ENCODE data around the gene XKR7. TPM values are rescaled to one million over a fixed set of nuclear protein-coding genes. Genes with fewer than 3 reads are reported as not detected.

The XKR7 gene
- total RNA-seq, 1 experiment from 2014 or later, result 1.3 TPM

DNA sequence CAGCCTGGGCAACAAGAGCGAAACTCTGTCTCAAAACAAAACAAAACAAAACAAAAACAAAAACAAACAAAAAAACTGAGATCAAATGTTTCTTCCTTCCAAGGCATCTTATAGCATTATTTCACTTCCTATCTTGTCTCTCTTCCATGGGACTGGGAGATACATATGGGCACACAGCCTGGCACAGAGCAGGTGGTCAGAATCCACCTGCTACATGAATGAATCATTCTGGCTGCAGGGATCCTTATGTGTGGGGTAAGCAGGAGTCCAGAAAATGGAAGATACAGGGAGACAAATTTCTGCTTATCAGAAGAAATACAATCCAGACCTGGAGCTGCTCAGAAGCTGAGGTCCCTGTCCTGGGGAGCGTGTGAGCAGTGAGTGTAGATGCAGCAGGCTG is 24.1 kb downstream of the XKR7 start:
- DNase-seq, result no peak
- H3K4me3 Mint-ChIP-seq, result no peak overlapping the region
- H3K27me3 ChIP-seq (ENCODE audit: insufficient read depth, low read length), result peaks cover 3% of the 10 kb centered on the region; the same call in 1 of the 2 replicates
- H3T11ph ChIP-seq (ENCODE audit: low read length), result no peak overlapping the region
- H3K79me1 ChIP-seq (ENCODE audit: insufficient read depth, low read depth, low read length, poor library complexity, severe bottlenecking), result no peaks in the 10 kb centered on the region
- H3K4me1 Mint-ChIP-seq, result peaks cover 2 to 14% of the 10 kb centered on the region in 2 experiments; a peak in 3 of 4 replicates
- H3K4me1 ChIP-seq (ENCODE audit: insufficient read depth, low read length), result no peaks in the 10 kb centered on the region
- no peaks in the 10 kb centered on the region for H3K9me3 ChIP-seq (ENCODE audit: control insufficient read depth, low read depth, low read length)
- no peak overlapping the region for H3K14ac ChIP-seq (ENCODE audit: insufficient read depth, low read length)
- H3K4me2 ChIP-seq (ENCODE audit: insufficient read depth, insufficient read length, low read length), result no peak overlapping the region
- H3K27ac Mint-ChIP-seq, result no peak overlapping the region
- no peak overlapping the region for H3K4ac ChIP-seq (ENCODE audit: low read depth, low read length)
- H2BK15ac ChIP-seq (ENCODE audit: low read depth, low read length), result no peak overlapping the region
- no peak overlapping the region for H3K18ac ChIP-seq (ENCODE audit: insufficient read length, low read depth, low read length)
- TF ChIP-seq, protein P1, sequence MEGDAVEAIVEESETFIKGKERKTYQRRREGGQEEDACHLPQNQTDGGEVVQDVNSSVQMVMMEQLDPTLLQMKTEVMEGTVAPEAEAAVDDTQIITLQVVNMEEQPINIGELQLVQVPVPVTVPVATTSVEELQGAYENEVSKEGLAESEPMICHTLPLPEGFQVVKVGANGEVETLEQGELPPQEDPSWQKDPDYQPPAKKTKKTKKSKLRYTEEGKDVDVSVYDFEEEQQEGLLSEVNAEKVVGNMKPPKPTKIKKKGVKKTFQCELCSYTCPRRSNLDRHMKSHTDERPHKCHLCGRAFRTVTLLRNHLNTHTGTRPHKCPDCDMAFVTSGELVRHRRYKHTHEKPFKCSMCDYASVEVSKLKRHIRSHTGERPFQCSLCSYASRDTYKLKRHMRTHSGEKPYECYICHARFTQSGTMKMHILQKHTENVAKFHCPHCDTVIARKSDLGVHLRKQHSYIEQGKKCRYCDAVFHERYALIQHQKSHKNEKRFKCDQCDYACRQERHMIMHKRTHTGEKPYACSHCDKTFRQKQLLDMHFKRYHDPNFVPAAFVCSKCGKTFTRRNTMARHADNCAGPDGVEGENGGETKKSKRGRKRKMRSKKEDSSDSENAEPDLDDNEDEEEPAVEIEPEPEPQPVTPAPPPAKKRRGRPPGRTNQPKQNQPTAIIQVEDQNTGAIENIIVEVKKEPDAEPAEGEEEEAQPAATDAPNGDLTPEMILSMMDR (conservative IDR thresholded peaks at IDR 0.05), result no peak
- H3K23ac ChIP-seq (ENCODE audit: insufficient read length, low read depth, low read length), result no peak overlapping the region
- no peak overlapping the region for H2BK120ac ChIP-seq (ENCODE audit: low read depth, low read length, poor library complexity, severe bottlenecking)
- H3K79me2 ChIP-seq (ENCODE audit: insufficient read depth, low read length), result no peaks in the 10 kb centered on the region
- H3K9ac ChIP-seq (ENCODE audit: extremely low read depth, insufficient read length, low read length), result no peak overlapping the region
- H2AFZ ChIP-seq (ENCODE audit: low read length), result no peak overlapping the region
- no CpG with 5 or more reads among the region's 2 CpGs for WGBS (ENCODE audit: extremely low coverage, insufficient read length, low lambda C conversion rate)
- no peak overlapping the region for H2BK20ac ChIP-seq (ENCODE audit: low read depth, low read length, poor library complexity, severe bottlenecking)
- H2BK5ac ChIP-seq (ENCODE audit: insufficient read length, low read length), result no peak overlapping the region
- no peaks in the 10 kb centered on the region; a peak in 1 of 7 replicates for H3K36me3 Mint-ChIP-seq (ENCODE audit: insufficient read depth in 1 of 3, low read depth in 3 of 3)
- no peak overlapping the region for H3K27ac ChIP-seq (ENCODE audit: insufficient read length, low read depth, low read length)
- no peak overlapping the region for H4K8ac ChIP-seq (replicated peaks; ENCODE audit: insufficient read length, low read depth, low read length)
- H3K9me3 Mint-ChIP-seq, result no peaks in the 10 kb centered on the region
- peaks cover 55% of the 10 kb centered on the region for H3K27me3 Mint-ChIP-seq (ENCODE audit: low read depth)
- no peak overlapping the region for H2AK5ac ChIP-seq (ENCODE audit: insufficient read length, low read length)
- H2BK12ac ChIP-seq (ENCODE audit: insufficient read length, low read depth, low read length), result no peak overlapping the region
- no peaks in the 10 kb centered on the region for H4K20me1 ChIP-seq (ENCODE audit: control insufficient read depth, insufficient read depth, insufficient read length)
- no peak overlapping the region for H3K56ac ChIP-seq (ENCODE audit: insufficient read length, low read depth, low read length)
- no peak overlapping the region for H4K91ac ChIP-seq (ENCODE audit: insufficient read length, low read depth, low read length)
- H3K23me2 ChIP-seq (ENCODE audit: insufficient read length, low read depth, low read length, poor library complexity, severe bottlenecking), result no peaks in the 10 kb centered on the region
- H4K5ac ChIP-seq (ENCODE audit: insufficient read length, low read depth, low read length), result no peak overlapping the region

Data from H9 (cell line).